Measurements from ENCODE around the gene LIN54. TPM values are rescaled to one million over a fixed set of nuclear protein-coding genes. Genes with fewer than 3 reads are reported as not detected.

LIN54 gene
- total and polyA plus RNA-seq, 2 of the 4 experiments (the other 2 are of a cell fraction), result 5.3 to 26.9 TPM

GRCh38 chr4:82930848-82931755, 79.5 kb downstream of the LIN54 start:
- Histone ChIP-seq H3K9me1 (ENCODE audit: insufficient read depth, low read length) (peaks cover 3% of the 10 kb centered on the region; the same call in 1 of the 2 replicates), H4K5ac (ENCODE audit: low read depth, low read length) (no peak overlapping the region), H3K23ac (ENCODE audit: low read depth, low read length) (no peak overlapping the region), H3K4me2 (ENCODE audit: low read depth, low read length) (no peak overlapping the region), H2BK5ac (ENCODE audit: low read depth, low read length, poor library complexity, severe bottlenecking) (no peak overlapping the region), H3K4me1 (ENCODE audit: control insufficient read depth, insufficient read depth, low read length) (no peaks in the 10 kb centered on the region), H3K27me3 (ENCODE audit: control insufficient read depth, insufficient read depth, low read length) (no peaks in the 10 kb centered on the region), H2BK15ac (ENCODE audit: low read depth, low read length) (no peak overlapping the region), H4K8ac (ENCODE audit: low read depth in 2 of 2, low read length in 2 of 2) (no peak overlapping the region), H3K36me3 (ENCODE audit: control insufficient read depth, insufficient read depth, low read length) (peaks cover 7% of the 10 kb centered on the region), H3K4me3 (ENCODE audit: insufficient read depth, low read depth, low read length) (no peak overlapping the region), H3K4ac (ENCODE audit: low read depth, low read length) (no peak overlapping the region), H2AK5ac (ENCODE audit: low read depth, low read length) (no peak overlapping the region), H2BK120ac (ENCODE audit: low read depth, low read length) (no peak overlapping the region), H3K56ac (ENCODE audit: extremely low read depth, insufficient read depth, low read length) (no peak overlapping the region), H2AFZ (replicated peaks; ENCODE audit: low read length, poor library complexity) (no peak overlapping the region), H3K79me1 (ENCODE audit: low read depth in 1 of 2, low read length in 2 of 2) (no peaks in the 10 kb centered on the region; a peak in 1 of 4 replicates), H3K9me3 (ENCODE audit: control insufficient read depth, insufficient read depth, low read length) (no peaks in the 10 kb centered on the region), H4K20me1 (ENCODE audit: insufficient read depth, low read length) (no peaks in the 10 kb centered on the region), H3K27ac (ENCODE audit: insufficient read depth, low read length) (no peak overlapping the region), H3K18ac (ENCODE audit: low read depth, low read length) (no peak overlapping the region), H3K14ac (replicated peaks; ENCODE audit: low read depth, low read length) (no peak overlapping the region), H3K9ac (ENCODE audit: low read depth, low read length) (no peak overlapping the region), H2AK9ac (replicated peaks; ENCODE audit: low read depth, low read length, poor library complexity) (no peak overlapping the region), H2BK20ac (ENCODE audit: low read depth, low read length) (no peak overlapping the region), H4K91ac (ENCODE audit: insufficient read depth, low read depth, low read length) (no peak overlapping the region)
- CTCF ChIA-PET, result no interaction called here
- DNase-seq, result no peak
- intact Hi-C loops (cut with micrococcal nuclease), result no loop called here
- POLR2A ChIA-PET (ENCODE audit: unreplicated experiment), result no interaction called here
- dilution Hi-C loops (cut with HindIII; ENCODE audit: low sequenced_read_pairs, unreplicated experiment), result no loop called here
- no peak for TF ChIP-seq ELK1 (IDR thresholded peaks at IDR 0.05; ENCODE audit: borderline replicate concordance, low read depth, low read length)
- no peak for TF ChIP-seq BHLHE40 (IDR thresholded peaks at IDR 0.05; ENCODE audit: low read depth, low read length)
- no CpG with 5 or more reads among the region's 5 CpGs for WGBS, 2 experiments (ENCODE audit: extremely low coverage in 2 of 2, insufficient read length in 1 of 2)
- BruUV-seq (replicated peaks), result no TSS peak
- no peak for ATAC-seq (ENCODE audit: low read depth)
- in situ Hi-C loops (cut with MboI; ENCODE audit: low sequenced_read_pairs), result no loop called here

Data from IMR-90 (cell line).